Activated T-cell treated with anti-CD3 and anti-CD28 coated beads for 1 hour (primary cell): ENCODE measurements around the gene STAG1.
"Not testable (repeated sequence)": the region's sequence is repeated elsewhere in the genome, so short reads cannot be mapped to it uniquely, and the experiment has no call there.

ENCODE experiments used
- DNase-seq: peaks from one replicate; pipeline ENCODE4 v3.0.0-alpha.2; 2020; ENCODE audit warnings: low read depth

STAG1 gene

DNA sequence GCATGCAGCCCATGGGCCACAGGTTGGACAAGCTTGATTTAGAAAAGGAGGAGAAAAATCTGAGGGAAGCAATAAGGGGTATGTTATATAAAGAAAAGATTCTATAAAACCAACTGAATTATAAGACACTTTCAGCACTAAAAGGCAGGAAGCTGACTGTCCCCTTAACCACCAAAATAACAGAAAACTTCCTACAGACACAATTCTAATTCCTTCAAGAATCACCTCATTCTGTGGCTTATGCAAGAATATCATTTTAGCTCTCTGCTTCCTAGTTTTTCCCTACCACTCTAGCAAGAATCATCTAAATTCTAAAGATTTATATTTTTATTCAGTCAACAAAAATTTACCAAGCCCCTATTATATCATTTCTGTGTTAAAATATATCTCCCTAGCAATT lies 6.3 kb downstream of the STAG1 start:
- DNase-seq = no peak

DNA sequence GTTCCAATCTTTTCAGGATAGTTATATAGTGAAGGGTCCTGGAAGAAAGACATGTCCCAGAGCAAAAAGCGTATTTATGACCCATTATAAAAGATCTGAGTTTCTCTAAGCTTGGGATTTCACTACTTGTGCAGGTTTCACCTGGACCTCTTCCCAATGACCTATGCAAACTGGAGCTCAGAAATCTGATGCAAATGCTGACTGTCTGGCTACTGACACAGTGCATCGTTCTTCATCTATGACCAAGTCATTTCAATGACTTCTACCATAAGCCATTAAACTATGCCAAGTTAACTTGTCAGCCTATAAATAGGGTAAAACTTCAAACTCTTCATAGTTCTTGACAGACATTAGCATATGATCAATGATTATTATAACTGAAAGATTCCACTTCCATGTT lies 11.1 kb downstream of the STAG1 start:
- DNase-seq = no peak

DNA sequence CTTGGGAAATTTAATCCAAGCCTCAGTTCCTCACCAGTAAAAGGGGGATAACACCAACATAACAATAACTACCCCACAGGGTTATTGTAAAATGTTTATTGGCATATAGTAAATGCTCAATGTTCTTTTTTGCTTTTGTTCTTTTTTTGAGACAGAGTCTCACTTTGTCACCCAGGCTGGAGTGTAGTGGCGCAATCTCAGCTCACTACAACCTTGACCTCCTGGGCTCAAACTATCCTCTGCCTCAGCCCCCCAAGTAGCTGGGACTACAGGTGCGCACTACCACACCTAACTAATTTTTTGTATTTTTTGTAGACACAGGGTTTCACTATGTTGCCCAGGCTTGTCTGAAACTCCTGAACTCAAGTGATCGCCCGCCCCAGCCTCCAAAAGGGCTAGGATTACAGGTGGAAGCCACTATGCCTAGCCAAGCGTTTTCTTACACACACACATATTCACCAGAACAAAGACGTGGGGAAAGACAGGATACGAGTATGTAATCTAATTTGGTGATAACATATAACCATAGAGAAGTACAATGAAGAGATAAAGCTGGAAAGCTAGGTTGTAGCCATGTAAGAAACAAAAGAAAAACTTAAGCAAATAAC lies 11.7 kb downstream of the STAG1 start:
- DNase-seq = no peak

DNA sequence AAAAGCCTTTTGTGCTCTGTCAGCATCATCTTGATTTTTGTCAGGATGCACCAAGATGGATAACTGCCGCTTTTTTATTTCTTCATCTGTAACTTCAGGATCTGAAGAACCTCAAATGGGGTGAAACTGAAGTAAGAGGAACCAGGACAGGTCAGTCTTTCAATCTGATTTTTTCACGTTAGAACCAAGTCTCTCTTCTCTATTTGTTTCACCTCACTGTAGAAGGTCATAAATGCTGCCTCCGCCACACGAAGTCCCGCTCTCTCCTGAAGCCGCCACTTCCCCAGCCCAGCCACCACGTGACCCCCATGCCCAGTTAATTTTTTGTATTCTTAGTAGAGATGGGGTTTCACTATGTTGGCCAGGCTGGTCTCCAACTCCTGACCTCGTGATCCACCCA lies 15.2 kb downstream of the STAG1 start:
- not testable (repeated sequence) for DNase-seq

DNA sequence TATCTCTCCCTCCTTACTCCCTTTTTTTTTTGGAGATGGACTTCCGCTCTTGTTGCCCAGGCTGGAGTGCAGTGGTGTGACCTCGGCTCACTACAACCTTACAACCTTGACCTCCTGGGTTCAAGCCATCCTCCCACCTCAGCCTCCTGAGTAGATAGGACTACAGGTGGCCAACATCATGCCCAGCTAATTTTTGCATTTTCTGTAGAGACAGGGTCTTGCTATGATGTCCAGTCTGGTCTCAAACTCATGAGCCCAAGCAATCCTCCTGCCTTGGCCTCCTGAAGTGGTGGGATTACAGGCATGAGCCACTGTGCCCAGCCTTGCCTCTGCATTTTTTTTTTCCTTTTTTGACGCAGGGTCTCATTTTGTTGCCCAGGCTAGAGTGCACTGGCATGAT lies 17.1 kb downstream of the STAG1 start:
- no peak for DNase-seq

DNA sequence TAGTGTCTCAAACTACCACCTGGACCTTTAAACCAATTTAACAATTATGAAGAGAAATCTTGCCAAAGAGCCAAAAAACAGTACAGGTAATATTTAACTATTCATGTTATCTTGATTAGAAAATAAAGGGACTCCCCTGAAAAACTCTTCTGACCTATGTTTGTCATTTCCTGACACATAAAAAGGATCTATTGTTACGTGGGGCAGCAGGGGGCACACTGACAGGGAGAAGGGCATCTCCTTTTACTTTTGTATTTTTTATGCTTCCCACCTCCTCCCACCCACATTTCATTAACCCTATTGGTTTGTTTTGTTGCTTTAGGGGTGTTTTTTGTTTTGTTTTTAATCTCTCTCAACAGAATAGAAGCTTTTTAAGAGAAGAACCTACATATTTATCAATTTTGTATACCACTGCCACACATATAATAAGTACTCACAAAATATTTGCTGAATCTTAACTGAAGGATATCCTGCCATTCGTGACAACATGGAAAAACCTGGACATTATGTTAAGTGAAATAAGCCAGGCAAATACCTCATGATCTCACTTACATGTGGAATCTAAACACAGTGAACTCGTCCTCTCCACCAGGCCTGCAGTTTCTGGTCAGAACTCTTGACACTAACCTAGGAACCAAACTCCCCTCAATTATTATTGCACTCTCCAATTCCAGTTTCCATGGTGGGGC lies 17.7 kb downstream of the STAG1 start:
- DNase-seq = no peak

DNA sequence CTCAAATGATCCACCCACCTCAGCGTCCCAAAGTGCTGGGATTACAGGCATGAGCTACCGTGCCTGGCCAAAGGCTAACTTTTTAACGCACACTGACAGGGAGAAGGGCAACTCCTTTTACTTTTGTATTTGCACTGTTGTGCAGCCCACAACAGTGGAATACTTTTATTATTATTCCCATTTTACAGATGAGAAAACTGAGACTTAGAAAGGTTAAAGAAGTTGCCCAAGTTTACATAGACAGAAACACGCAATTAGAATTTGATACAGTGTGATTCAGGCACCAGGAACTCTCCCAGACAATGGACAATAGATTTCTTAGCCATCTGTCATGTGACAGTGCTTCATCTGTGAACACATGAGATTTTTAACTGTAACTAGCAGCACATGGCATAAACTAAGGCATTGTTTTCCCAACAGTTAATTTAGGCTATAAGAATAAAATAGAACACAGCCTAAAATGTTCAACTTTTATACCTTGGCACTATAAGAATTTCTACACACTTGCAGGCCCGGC lies 18.8 kb downstream of the STAG1 start:
- no peak for DNase-seq

DNA sequence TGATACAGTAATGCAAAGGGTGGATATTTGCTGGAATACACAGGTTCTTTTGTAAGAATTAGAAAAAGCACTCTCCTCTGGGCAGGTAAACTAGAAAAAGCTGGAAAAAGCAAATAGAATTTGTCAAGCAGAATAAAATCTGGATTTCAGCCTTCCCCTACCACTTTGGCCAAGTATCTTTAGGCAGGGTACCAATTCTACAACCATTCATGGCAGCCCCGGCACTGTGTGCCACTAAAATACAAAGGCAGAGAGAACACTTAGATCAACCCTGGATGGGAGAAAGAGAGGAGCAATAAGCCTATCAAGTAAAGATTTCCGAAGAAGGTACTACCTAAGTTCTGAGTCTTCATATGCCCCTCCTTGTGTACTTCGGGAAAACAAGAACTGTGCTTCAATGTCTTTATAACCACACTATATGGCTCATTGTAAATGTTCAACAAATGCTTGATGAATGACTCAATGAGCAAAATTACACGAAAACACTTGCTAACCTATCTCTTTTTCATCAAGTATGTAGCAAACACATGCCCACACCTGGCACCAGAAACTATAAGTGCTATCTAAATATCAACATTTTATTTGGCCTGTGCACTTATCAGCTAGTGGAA lies 20.8 kb downstream of the STAG1 start:
- no peak for DNase-seq

DNA sequence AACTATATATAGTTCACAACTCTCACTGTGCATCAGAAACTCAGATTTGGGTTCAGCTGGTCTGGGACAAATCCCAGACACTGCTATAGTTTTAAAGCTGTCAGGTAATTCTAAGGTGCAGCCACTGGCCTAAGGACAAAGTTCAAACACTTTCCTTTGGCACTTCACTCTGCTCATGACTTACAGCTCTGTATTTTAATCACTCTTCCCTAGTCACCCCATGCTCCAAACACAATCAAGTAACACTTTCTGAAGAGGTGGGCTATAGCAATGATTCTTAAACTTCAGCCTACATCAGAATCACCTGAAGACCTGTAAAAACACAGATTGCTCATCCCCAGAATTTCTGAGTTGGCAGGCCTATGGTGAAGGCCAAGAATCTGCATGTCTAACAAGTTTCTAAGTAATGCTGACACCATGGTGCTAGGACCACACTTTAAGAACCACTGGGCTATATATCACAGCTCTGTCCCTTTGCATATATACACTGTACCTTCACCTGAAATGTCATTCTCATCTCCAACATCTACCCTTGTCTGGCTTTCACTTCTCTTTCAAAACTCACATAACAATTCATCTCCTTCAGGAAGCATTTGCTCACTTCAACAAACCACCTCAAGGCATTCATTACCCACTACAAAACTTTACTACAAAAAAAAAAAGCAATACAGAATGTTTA lies 21.4 kb downstream of the STAG1 start:
- no peak for DNase-seq

DNA sequence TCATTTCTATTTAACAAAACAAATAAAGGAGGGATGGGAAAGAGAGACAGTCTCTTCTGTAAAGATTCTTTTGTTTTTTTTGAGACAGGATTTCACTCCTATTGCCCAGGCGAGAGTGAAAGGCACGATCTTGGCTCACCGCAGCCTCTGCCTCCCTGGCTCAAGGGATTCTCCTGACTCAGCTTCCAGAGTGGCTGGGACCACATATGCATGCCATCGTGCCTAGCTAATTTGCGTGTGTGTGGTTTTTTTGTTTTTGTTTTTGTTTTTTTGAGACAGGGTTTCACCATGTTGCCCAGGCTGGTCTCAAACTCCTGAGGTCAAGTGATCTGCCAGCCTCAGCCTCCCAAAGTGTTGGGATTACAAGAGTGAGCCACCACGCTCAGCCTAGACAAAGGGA lies 23.3 kb downstream of the STAG1 start:
- DNase-seq = no peak

DNA sequence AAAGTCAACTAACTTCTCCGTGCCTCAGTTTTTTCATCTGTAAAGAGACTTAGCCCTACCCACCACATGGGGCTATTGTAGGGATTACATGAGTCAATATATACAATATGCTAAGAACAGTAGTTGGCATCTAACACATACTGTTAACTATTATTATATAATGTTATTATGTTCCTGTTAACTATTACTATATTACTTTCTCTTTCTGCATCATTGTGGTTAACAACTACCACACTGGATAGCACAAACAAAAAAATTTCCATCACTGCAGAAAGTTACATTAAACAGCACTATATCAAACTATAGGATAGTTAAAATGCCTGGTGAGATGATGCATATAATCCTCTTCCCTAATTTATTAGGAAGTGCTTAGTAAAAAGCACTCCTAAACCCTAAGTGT lies 23.7 kb downstream of the STAG1 start:
- DNase-seq = no peak

DNA sequence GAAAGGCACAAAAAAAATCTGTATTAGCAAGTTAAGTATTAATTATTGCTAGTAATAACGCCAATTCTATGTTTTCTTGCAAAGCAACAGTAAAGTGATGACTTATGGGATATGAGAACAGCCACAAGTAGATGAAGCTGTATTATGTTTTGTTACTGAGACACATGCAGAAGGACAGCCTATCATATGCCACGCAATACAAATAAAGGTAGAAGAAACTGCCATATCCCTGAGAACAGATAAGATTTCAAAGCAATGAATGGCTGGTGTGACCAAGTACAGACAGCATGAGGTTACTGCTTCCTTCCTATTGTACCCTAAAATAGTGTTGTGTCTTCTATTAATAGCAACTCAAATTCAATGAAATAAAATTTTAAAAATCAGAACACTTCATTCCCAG lies 26.7 kb downstream of the STAG1 start:
- DNase-seq = no peak

DNA sequence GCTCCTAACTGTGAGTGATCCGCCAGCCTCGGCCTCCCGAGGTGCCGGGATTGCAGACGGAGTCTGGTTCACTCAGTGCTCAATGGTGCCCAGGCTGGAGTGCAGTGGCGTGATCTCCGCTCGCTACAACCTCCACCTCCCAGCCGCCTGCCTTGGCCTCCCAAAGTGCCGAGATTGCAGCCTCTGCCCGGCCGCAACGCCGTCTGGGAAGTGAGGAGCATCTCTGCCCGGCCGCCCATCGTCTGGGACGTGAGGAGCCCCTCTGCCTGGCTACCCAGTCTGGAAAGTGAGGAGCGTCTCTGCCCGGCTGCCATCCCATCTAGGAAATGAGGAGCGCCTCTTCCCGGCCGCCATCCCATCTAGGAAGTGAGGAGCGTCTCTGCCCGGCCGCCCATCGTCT lies 29.3 kb downstream of the STAG1 start:
- DNase-seq = not testable (repeated sequence)

DNA sequence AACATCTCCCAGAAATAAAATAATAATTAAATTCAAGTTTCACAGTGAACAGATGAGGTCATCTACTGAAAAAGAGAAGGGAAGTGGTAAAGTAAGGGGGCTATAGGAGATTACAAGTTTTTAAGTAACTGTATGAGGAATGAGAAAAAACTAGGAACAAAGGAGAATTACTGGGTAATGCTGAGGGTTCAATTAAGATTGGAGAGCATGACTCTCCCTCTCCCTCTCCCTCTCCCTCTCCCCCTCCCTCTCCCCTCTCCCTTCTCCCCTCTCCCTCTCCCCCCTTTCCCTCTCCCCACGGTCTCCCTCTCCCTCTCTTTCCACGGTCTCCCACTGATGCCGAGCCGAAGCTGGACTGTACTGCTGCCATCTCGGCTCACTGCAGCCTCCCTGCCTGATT lies 29.8 kb downstream of the STAG1 start:
- not testable (repeated sequence) for DNase-seq

DNA sequence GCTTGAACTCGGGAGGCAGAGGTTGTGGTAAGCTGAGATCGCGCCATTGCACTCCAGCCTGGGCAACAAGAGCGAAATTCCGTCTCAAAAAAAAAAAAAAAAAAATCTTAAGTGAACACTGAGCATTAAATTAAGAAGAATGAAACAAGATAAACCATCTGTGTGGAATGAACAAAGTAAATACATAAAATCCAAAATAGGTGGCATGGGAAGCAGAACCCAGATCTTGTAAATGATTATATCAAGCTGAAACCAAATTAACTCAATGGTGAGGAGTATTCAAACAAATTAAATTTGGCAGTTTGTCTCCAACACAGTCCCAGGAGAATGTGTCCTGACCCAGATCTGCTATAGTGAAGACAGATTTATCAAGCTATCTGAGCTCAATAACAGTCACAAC lies 32.1 kb downstream of the STAG1 start:
- DNase-seq = no peak

DNA sequence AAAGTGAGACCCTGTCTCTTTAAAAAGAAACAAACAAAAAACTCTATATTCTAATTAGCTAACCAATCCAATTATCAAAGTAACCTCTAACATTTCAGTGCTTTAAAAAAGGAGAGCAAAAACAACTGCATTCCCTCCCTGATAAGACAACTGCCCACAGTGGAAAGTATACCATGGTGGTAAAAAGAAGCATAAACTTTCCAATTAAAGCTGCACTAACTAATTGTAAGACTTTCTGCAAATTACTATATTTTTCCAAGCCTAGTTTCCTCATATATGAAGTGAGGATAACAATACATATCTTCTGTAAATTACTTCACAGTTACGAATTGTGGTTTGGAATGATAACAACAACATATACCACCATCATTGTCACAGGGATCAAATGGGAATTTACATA lies 35.5 kb downstream of the STAG1 start:
- DNase-seq = no peak

DNA sequence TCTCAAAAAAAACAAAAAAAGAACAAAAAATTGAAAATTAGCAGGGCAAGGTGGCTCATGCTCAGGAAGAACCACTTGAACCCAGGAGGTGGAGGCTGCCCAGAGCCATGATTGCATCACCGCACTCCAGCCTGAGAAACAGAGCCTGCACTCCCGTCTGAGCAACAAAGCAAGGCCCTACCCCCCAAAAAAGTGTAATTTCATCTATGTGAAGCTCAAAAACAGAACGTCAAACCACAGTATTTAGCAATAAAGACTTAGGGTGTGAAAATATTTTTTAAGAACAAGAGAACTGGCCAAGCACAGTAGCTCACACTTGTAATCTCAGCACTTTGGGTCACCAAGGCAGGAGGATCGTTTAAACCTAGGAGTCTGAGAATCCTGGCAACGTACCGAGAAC lies 38.2 kb downstream of the STAG1 start:
- DNase-seq = no peak

DNA sequence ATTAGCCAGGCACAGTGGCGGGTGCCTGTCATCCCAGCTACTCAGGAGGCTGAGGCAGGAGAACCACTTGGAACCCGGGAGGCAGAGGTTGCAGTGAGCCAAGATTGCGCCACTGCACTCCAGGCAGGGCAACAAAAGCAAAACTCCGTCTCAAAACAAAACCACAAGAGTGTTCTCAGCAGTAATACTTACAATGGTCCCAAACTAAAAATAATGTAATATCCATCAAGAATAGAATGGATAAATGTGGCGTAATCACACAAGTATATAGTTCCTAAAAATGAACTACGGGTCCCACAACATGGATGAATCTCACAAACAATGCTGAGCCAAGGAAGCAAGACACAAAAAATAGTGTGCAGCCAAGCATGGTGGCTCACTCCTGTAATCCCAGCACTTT lies 39.2 kb downstream of the STAG1 start:
- no peak for DNase-seq

DNA sequence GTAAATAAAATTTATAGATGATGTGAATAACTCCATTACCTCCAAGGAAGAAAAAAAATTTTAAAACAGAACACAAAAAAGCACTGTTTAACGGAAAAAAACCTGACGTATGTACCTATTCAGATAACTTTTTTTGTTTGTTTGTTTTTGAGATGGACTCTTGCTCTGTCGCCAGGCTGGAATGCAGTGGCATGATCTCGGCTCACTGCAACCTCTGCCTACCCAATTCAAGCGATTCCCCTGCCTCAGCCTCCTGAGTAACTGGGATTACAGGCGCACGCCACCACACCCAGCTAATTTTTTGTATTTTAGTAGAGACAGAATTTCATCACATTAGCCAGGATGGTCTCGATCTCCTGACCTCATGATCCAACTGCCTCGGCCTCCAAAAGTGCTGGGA lies 40.3 kb downstream of the STAG1 start:
- DNase-seq = not testable (repeated sequence)

DNA sequence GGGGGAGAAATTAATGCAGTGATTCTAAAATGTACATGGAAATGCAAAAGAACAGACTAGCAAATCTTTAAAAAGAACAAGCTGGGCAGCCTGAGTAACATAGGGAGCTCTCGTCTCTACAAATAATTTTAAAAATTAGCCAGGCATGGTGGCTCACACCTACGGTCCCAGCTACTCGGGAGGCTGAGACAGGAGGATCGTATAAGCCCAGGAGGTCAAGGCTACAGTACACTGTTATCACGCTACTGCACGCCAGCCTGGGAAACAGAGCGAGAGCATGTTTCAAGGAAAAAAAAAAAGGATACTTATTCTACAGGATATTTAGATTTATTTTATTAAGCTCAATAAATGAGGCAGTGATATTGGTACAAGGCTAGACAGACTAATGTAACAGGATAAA lies 40.9 kb downstream of the STAG1 start:
- DNase-seq = no peak

DNA sequence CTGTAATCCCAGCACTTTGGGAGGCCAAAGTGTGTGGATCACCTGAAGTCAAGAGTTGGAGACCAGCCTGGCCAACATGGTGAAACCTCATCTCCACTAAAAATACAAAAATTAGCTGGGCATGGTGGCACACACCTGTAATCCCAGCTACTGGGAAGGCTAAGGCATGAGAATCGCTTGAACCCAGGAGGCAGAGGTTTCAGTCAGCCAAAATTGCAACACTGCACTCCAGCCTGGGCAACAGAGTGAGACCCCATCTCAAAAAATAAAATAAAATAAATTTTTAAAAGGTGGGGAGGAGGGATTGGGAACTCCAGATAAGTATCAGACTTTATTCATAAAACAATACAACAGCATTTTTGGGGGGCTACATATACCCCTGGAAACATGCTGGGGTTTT lies 42.4 kb downstream of the STAG1 start:
- DNase-seq = not testable (repeated sequence)

DNA sequence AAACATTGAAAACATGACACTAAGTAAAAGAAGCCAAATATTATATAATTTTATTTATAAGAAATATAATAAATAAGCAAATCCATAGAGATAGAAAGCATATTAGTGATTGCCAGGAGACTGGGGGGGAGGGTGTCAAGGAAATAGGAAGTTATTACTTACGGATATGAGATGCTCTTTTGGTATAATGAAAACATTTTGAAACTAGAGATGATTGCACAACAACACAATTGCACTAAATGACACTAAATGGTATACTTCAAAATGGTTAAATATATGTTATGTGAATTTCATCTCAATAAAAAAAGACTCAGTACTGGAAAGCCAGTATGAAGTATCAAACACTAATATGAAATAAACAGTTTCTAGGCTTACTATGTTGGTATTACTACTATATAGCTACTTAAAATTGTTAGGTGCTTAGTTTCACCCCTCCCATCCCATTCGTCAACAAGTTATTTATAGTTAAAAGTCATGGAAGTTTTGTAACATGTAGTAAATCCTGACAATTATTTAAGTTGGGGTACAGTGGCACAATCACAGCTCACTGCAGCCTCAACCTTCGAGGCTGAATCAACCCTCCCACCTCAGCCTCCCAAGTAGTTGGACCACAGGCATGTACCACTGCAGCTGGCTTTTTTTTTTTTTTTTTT lies 43.7 kb downstream of the STAG1 start:
- no peak for DNase-seq
